SK-N-SH (cell line): Measurements from ENCODE around the gene PGP.

Source experiments
- CTCF ChIP-seq: fragments of 200-600 bp; sonication (generic); IDR thresholded peaks from 2 replicates; pipeline ENCODE4 v1.6.1; 2017; ENCODE audit warnings: antibody characterized with exemption, mild to moderate bottlenecking, moderate library complexity
- EZH2phosphoT487 ChIP-seq: fragments of 200-600 bp; sonication (generic); IDR thresholded peaks from 2 replicates; pipeline ENCODE4 v1.6.1; 2017; ENCODE audit warnings: low read depth, mixed run types, mild to moderate bottlenecking, antibody characterized with exemption, moderate library complexity, borderline replicate concordance
- FOXJ3 ChIP-seq: sonication (generic); formaldehyde crosslinking; IDR thresholded peaks from 2 replicates; pipeline ENCODE4 v1.5.1; 2020; ENCODE audit warnings: mild to moderate bottlenecking, missing genetic modification reagents
- NRF1 ChIP-seq: IDR thresholded peaks from 2 replicates; pipeline ENCODE4 v1.6.1; 2012; ENCODE audit warnings: low read depth, mild to moderate bottlenecking, low read length
- RAD21 ChIP-seq: IDR thresholded peaks from 2 replicates; pipeline ENCODE4 v1.6.1; 2012; ENCODE audit warnings: mild to moderate bottlenecking, low read length
- RFX5 ChIP-seq: IDR thresholded peaks from 2 replicates; pipeline ENCODE4 v1.6.1; 2012; ENCODE audit warnings: mild to moderate bottlenecking, improper control_type of control experiment, low read length
- RXRA ChIP-seq: IDR thresholded peaks from 2 replicates; pipeline ENCODE4 v1.4.0; 2012; ENCODE audit warnings: low read depth, mild to moderate bottlenecking, borderline replicate concordance
- TAF1 ChIP-seq: IDR thresholded peaks from 2 replicates; pipeline ENCODE4 v1.6.1; 2012; ENCODE audit warnings: low read depth, mild to moderate bottlenecking, low read length, moderate library complexity, borderline replicate concordance
- YY1 ChIP-seq: IDR thresholded peaks from 2 replicates; pipeline ENCODE4 v1.4.0; 2012; ENCODE audit warnings: low read depth, mild to moderate bottlenecking
- TF ChIP-seq, protein P1 (sequence below): fragments of 150-350 bp; IDR thresholded peaks from 2 replicates; pipeline ENCODE4 v1.6.1; 2017; ENCODE audit warnings: antibody characterized with exemption, low read length, low read depth, borderline replicate concordance
- TF ChIP-seq, protein P2 (sequence below): IDR thresholded peaks from 2 replicates; pipeline ENCODE4 v1.6.1; 2012; ENCODE audit warnings: mild to moderate bottlenecking, low read depth, low read length, moderate library complexity
- TF ChIP-seq, protein P3 (sequence below): IDR thresholded peaks from 2 replicates; pipeline ENCODE4 v1.4.0; 2012; ENCODE audit warnings: low read depth, borderline replicate concordance

- TF ChIP-seq CTCF (no peak), RXRA (no peak), TAF1 (no peak), EZH2phosphoT487 (no peak), RAD21 (no peak), NRF1 (no peak), FOXJ3 (CRISPR knock-in tag) (no peak), YY1 (no peak), RFX5 (no peak)
- TF ChIP-seq, protein P1, sequence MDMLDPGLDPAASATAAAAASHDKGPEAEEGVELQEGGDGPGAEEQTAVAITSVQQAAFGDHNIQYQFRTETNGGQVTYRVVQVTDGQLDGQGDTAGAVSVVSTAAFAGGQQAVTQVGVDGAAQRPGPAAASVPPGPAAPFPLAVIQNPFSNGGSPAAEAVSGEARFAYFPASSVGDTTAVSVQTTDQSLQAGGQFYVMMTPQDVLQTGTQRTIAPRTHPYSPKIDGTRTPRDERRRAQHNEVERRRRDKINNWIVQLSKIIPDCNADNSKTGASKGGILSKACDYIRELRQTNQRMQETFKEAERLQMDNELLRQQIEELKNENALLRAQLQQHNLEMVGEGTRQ, result no peak
- TF ChIP-seq, protein P2, sequence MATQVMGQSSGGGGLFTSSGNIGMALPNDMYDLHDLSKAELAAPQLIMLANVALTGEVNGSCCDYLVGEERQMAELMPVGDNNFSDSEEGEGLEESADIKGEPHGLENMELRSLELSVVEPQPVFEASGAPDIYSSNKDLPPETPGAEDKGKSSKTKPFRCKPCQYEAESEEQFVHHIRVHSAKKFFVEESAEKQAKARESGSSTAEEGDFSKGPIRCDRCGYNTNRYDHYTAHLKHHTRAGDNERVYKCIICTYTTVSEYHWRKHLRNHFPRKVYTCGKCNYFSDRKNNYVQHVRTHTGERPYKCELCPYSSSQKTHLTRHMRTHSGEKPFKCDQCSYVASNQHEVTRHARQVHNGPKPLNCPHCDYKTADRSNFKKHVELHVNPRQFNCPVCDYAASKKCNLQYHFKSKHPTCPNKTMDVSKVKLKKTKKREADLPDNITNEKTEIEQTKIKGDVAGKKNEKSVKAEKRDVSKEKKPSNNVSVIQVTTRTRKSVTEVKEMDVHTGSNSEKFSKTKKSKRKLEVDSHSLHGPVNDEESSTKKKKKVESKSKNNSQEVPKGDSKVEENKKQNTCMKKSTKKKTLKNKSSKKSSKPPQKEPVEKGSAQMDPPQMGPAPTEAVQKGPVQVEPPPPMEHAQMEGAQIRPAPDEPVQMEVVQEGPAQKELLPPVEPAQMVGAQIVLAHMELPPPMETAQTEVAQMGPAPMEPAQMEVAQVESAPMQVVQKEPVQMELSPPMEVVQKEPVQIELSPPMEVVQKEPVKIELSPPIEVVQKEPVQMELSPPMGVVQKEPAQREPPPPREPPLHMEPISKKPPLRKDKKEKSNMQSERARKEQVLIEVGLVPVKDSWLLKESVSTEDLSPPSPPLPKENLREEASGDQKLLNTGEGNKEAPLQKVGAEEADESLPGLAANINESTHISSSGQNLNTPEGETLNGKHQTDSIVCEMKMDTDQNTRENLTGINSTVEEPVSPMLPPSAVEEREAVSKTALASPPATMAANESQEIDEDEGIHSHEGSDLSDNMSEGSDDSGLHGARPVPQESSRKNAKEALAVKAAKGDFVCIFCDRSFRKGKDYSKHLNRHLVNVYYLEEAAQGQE, result no peak
- TF ChIP-seq, protein P3, sequence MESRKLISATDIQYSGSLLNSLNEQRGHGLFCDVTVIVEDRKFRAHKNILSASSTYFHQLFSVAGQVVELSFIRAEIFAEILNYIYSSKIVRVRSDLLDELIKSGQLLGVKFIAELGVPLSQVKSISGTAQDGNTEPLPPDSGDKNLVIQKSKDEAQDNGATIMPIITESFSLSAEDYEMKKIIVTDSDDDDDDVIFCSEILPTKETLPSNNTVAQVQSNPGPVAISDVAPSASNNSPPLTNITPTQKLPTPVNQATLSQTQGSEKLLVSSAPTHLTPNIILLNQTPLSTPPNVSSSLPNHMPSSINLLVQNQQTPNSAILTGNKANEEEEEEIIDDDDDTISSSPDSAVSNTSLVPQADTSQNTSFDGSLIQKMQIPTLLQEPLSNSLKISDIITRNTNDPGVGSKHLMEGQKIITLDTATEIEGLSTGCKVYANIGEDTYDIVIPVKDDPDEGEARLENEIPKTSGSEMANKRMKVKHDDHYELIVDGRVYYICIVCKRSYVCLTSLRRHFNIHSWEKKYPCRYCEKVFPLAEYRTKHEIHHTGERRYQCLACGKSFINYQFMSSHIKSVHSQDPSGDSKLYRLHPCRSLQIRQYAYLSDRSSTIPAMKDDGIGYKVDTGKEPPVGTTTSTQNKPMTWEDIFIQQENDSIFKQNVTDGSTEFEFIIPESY, result no peak
These were observed 31.8 kb upstream of the PGP start for GRCh38 chr16:2246301-2246885.
